HG03432 (cell line): ENCODE results near the gene RER1.

Source experiments
- ATAC-seq: cut with Tn5 transposase; IDR thresholded peaks from one replicate; pipeline ENCODE4 v1.9.1; 2021; ENCODE audit warnings: mild to moderate bottlenecking, moderate library complexity; ENCODE audit not compliant: unreplicated experiment

The RER1 gene

GRCh38 chr1:2388004-2388913 lies 3.4 kb upstream of the RER1 start:
- ATAC-seq, result no peak

GRCh38 chr1:2389644-2390043 lies 2.0 kb upstream of the RER1 start:
- no peak for ATAC-seq

- no peak for ATAC-seq
Measured at GRCh38 chr1:2391931-2392509, 379 bp downstream of the RER1 start.

- no peak for ATAC-seq
Measured at GRCh38 chr1:2392686-2393085, 1.0 kb downstream of the RER1 start.

- no peak for ATAC-seq
Measured at GRCh38 chr1:2393471-2393877, 1.8 kb downstream of the RER1 start.

- ATAC-seq, result no peak
Measured at GRCh38 chr1:2394220-2394619, 2.6 kb downstream of the RER1 start.

GRCh38 chr1:2394761-2395160 lies 3.1 kb downstream of the RER1 start:
- ATAC-seq, result no peak

GRCh38 chr1:2395245-2395644 lies 3.6 kb downstream of the RER1 start:
- no peak for ATAC-seq

GRCh38 chr1:2396059-2396458 lies 4.4 kb downstream of the RER1 start:
- ATAC-seq, result no peak

- no peak for ATAC-seq
Measured at GRCh38 chr1:2396476-2396875, 4.8 kb downstream of the RER1 start.

- ATAC-seq, result no peak
Measured at GRCh38 chr1:2397007-2397679, 5.5 kb downstream of the RER1 start.

- ATAC-seq, result no peak
Measured at GRCh38 chr1:2398871-2399270, 7.2 kb downstream of the RER1 start.

GRCh38 chr1:2399890-2400575 lies 8.4 kb downstream of the RER1 start:
- no peak for ATAC-seq

GRCh38 chr1:2400576-2400909 lies 8.9 kb downstream of the RER1 start:
- ATAC-seq, result no peak

GRCh38 chr1:2400950-2401649 lies 9.5 kb downstream of the RER1 start:
- no peak for ATAC-seq

GRCh38 chr1:2402420-2402819 lies 10.8 kb downstream of the RER1 start:
- no peak for ATAC-seq

GRCh38 chr1:2403273-2403672 lies 11.6 kb downstream of the RER1 start:
- no peak for ATAC-seq

GRCh38 chr1:2404142-2404889 lies 12.7 kb downstream of the RER1 start:
- no peak for ATAC-seq

- no peak for ATAC-seq
Measured at GRCh38 chr1:2404890-2405511, 13.4 kb downstream of the RER1 start.
